Fibroblast of the conjunctiva (primary cell): Measurements from ENCODE around the gene ASB4.
"Not testable (repeated sequence)": the region's sequence is repeated elsewhere in the genome, so short reads cannot be mapped to it uniquely, and the experiment has no call there.

Experiments used
- DNase-seq: peaks from one replicate; pipeline ENCODE4 v3.0.0-alpha.2; 2010; ENCODE audit warnings: low read depth

Gene ASB4

GRCh38 chr7:95527033-95527775 is 41.5 kb downstream of the ASB4 start:
- peak; percentile 48 for DNase-seq

- no peak for DNase-seq
These were observed 42.1 kb downstream of the ASB4 start for GRCh38 chr7:95527776-95528250.

GRCh38 chr7:95529701-95530100 is 44.0 kb downstream of the ASB4 start:
- no peak for DNase-seq

- DNase-seq = no peak
These were observed 45.1 kb downstream of the ASB4 start for GRCh38 chr7:95530881-95531280.

- DNase-seq = no peak
These were observed 46.0 kb downstream of the ASB4 start for GRCh38 chr7:95531605-95532219.

- DNase-seq = no peak
These were observed 49.1 kb downstream of the ASB4 start for GRCh38 chr7:95534796-95535195.

- DNase-seq = no peak
These were observed 49.9 kb downstream of the ASB4 start for GRCh38 chr7:95535662-95536061.

- DNase-seq = no peak
These were observed 51.0 kb downstream of the ASB4 start for GRCh38 chr7:95536656-95537311.

- no peak for DNase-seq
These were observed 51.7 kb downstream of the ASB4 start for GRCh38 chr7:95537468-95537867.

GRCh38 chr7:95539426-95539825 is 53.7 kb downstream of the ASB4 start:
- DNase-seq = no peak

- no peak for DNase-seq
These were observed 54.6 kb downstream of the ASB4 start for GRCh38 chr7:95540366-95540765.

- DNase-seq = no peak
These were observed 57.6 kb downstream of the ASB4 start for GRCh38 chr7:95543312-95543711.

GRCh38 chr7:95544171-95544570 is 58.4 kb downstream of the ASB4 start:
- DNase-seq = no peak

GRCh38 chr7:95545007-95545615 is 59.4 kb downstream of the ASB4 start:
- DNase-seq = peak; percentile 53

- DNase-seq = no peak
These were observed 59.9 kb downstream of the ASB4 start for GRCh38 chr7:95545673-95546072.

GRCh38 chr7:95546647-95547046 is 60.9 kb downstream of the ASB4 start:
- no peak for DNase-seq

- no peak for DNase-seq
These were observed 61.9 kb downstream of the ASB4 start for GRCh38 chr7:95547361-95548348.

- DNase-seq = peak; percentile 97
These were observed 64.2 kb downstream of the ASB4 start for GRCh38 chr7:95549818-95550529.

GRCh38 chr7:95550546-95550945 is 64.8 kb downstream of the ASB4 start:
- peak; percentile 13 for DNase-seq

GRCh38 chr7:95552010-95552926 is 66.5 kb downstream of the ASB4 start:
- not testable (repeated sequence) for DNase-seq
